HG02870 (cell line): ENCODE measurements around the gene RILPL2.
"Not testable (repeated sequence)": the region's sequence is repeated elsewhere in the genome, so short reads cannot be mapped to it uniquely, and the experiment has no call there.

Source experiments
- ATAC-seq: cut with Tn5 transposase; IDR thresholded peaks from one replicate; pipeline ENCODE4 v1.9.1; 2021; ENCODE audit warnings: mild to moderate bottlenecking, moderate library complexity; ENCODE audit not compliant: unreplicated experiment

Gene RILPL2

DNA sequence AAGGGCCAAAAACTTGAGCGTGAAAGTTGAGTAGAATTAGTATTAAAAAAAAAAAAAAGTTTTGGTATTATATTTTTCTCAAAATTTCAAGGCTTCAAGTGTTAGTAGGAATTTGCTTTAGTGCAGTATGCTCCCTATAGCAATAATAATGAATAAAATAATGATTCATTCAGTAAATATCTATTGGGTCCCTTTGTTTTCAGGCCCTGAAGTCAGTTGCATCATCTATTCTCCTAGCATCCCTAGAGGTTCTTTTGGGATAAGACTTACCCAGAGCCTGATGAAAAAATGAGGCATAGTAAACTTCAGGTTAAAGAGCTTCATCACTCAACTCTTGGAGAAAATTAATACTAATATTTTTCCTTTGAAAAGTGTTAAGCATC is 51.5 kb downstream of the RILPL2 start:
- no peak for ATAC-seq

DNA sequence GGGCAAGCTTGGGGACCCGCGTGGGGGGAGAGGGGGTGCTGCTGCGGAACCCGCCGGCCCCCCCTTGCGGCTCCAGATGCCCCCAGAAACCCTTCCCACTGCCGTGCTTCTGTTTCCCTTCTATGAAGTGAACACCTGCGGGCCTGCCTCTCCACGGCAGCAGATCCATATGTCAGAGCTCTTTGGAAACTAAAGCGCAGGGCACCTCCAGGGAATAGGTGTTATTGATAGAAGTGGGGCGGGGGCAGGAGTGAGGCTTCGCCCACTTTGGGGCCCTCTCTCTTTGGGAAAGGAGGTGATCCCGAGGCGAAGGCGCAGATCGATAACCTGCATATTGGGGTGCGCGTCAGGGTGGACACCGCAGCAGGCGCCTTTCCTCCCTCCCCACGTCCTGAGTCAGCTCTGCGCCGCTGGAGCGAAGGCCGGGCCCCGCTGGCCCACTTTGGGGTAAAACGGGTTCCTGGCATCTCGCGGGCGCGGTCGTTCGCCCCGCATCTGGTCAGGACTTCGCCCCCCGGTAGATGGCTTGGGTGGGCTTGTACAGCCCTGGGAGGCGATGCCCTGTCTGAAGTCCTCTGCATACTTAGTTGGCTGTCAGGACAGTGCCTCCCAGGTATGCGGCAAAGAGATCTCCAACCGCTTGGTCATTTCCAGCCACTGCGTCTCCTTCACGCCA is 52.0 kb downstream of the RILPL2 start:
- no peak for ATAC-seq

DNA sequence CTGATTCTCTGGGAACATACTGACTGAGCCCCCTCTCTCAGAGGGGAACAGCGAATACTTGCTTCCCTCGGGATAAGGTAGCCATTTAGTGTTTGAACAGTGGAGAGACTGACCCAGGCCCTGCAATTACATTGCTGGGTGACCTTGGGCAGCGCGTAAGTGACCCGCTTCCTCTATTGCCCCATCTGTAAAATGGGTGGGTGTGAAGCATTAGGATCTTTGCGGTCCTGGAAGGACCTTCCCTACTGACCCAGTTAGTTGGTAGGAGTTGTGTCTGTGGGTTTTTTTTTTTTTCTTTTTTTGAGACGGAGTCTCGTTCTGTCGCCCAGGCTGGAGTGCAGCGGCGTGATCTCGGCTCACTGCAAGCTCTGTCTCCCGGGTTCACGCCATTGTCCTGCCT is 53.8 kb downstream of the RILPL2 start:
- no peak for ATAC-seq

DNA sequence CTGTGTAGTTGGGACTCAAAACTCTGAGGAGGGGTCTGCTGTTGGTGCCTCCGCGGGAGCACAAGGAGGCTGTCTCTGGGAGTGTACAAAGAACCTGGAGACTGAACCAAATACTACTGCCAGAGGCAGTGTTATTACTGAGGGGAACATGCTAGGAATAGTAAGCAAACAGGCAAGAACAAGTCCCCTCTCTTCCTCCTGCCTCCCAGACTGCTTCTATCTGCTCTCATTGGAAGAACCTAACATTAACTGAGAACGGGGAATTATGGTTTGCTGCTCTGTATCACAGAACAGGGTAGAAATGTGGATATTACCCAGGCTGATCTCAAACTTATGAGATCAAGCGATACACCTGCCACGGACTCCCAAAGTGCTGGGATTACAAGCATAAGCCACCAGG is 57.1 kb downstream of the RILPL2 start:
- ATAC-seq = no peak

DNA sequence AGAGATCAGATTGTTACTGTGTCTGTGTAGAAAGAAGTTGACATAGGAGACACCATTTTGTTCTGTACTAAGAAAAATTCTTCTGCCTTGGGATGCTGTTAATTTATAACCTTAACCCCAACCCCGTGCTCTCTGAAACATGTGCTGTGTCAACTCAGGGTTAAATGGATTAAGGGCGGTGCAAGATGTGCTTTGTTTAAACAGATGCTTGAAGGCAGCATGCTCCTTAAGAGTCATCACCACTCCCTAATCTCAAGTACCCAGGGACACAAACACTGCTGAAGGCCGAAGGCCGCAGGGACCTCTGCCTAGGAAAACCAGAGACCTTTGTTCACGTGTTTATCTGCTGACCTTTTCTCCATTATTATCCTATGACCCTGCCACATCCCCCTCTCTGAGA is 64.1 kb downstream of the RILPL2 start:
- not testable (repeated sequence) for ATAC-seq

DNA sequence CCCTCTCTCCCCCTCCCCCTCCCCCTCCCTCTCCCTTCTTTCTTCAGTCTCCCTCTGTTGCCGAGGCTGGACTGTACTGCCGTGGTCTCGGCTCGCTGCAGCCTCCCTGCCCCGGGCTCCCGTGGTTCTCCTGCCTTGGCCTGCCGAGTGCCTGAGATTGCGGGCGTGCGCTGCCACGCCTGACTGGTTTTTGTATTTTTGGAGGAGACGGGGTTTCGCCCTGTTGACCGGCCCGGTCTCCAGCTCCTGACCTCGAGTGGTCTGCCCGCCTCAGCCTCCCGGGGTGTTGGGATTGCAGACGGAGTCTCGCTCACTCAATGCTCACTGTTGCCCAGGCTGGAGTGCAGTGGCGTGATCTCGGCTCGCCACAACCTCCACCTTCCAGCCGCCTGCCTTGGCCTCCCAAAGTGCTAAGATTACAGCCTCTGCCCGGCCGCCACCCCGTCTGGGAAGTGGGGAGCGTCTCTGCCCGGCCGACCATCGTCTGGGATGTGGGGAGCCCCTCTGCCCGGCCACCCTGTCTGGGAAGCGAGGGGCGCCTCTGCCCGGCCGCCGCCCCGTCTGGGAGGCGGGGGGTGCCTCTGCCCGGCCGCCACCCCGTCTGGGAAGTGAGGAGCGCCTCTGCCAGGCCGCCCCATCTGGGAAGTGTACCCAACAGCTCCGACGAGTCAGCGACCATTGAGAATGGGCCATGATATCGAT is 64.7 kb downstream of the RILPL2 start:
- not testable (repeated sequence) for ATAC-seq

DNA sequence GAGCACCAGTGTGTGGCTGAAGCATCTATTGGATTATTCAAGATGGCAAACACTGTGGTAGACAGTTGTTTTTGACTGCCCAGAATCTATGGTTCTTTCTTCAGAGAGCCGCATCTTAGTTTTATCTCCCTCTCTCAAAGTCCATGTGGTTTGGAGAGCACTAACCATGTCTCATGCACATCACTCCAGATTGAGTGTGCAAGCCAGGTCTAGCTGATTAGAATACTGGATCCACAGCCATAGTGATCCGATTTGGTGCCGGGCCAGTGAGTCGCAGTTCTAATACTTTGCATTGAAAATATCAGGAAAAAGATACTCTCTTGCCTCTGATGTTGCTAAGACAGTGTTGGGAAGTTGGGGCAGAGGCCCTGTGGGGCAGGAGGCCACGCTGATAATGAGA is 67.3 kb downstream of the RILPL2 start:
- no peak for ATAC-seq

DNA sequence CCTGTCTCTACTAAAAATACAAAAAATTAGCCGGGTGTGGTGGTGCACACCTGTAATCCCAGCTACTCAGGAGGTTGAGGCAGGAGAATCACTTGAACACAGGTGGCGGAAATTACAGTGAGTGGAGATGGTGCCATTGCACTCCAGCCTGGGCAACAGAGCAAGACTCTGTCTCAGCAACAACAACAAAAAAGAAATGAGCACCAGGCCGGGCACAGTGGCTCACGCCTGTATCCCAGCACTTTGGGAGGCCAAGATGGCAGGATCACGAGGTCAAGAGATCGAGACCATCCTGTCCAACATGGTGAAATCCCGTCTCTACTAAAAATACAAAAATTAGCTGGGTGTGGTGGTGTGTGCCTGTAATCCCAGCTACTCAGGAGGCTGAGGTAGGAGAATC is 68.1 kb downstream of the RILPL2 start:
- not testable (repeated sequence) for ATAC-seq

DNA sequence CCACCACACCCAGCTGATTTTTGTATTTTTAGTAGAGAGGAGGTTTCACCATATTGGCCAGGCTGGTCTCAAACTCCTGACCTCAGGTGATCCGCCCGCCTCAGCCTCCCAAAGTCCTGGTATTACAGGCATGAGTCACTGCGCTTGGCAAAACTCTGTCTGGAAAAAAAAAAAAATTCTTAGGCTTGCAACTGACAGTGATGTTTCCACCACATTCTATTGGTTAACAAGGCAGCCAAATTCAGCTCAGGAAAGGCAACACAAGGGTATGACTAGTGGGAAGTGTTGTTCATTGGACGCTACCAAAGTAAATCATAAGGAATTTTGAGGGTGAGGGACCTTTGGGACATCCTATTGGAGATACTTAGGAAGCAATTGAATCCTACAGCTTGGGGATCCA is 69.0 kb downstream of the RILPL2 start:
- ATAC-seq = no peak
